Fibroblast of lung (primary cell): ENCODE data around the gene CCDC60.

Experiments
- CTCF ChIP-seq, 2 donors: IDR thresholded peaks in 1 of 2; conservative IDR thresholded peaks in 1 of 2; 1 replicate in 1 of 2; 2 replicates in 1 of 2; pipeline ENCODE4 v1.5.1; 2011 to 2012; ENCODE audit warnings: low read length in 2 of 2, control low read depth in 1 of 2, inconsistent platforms in 1 of 2, low read depth in 1 of 2, mild to moderate bottlenecking in 1 of 2
- EZH2 ChIP-seq: IDR thresholded peaks from 2 replicates; pipeline ENCODE4 v1.5.1; 2012; ENCODE audit warnings: low read length, control low read depth, mild to moderate bottlenecking; ENCODE audit errors: missing control alignments

DNA sequence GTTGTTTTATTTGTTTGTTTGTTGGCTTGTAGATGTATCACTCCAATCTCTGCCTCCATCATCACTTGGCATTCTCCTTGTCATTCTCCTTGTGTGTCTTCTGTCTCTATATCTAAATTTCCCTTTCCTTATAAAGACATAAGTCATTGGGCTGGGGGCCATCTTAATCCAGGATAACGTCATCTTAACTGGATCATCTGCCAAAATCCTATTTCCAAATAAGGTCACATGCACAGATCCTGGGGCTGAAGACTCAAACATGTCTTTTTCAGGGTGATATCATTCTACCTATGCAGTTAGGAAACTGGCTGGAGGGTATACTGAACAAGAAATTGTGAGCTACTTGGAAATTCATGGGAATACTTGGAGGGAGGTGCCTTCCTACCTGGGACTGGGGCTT is 8.7 kb upstream of the CCDC60 start:
- TF ChIP-seq EZH2: no peak
- no peak for TF ChIP-seq CTCF (conservative IDR thresholded peaks at IDR 0.05 in 1 of 2, IDR thresholded peaks at IDR 0.05 in 1 of 2; ENCODE audit: low read depth in 1 of 2, low read length in 2 of 2)
